HL-60 (cell line): ENCODE measurements around the gene FNIP2.

ENCODE experiments used
- DNase-seq, 2 experiments: peaks; one replicate each; pipeline ENCODE4 v3.0.0-alpha.2; 2010 to 2020; ENCODE audit warnings: low read depth in 1 of 2, low spot score in 1 of 2
- H3K27ac ChIP-seq: fragments of 250-450 bp; sonication (Bioruptor Pico); replicated peaks from 2 replicates; pipeline ENCODE4 v1.5.1; 2020; ENCODE audit warnings: mild to moderate bottlenecking, moderate library complexity
- H3K27me3 ChIP-seq: fragments of 250-450 bp; sonication (Bioruptor Pico); 2 replicates; pipeline ENCODE4 v1.5.1; 2021; ENCODE audit warnings: mild to moderate bottlenecking, moderate library complexity; ENCODE audit not compliant: insufficient read depth, poor library complexity, severe bottlenecking
- H3K4me3 ChIP-seq: replicated peaks from 2 replicates; pipeline ENCODE4 v1.5.1; 2011; ENCODE audit warnings: mild to moderate bottlenecking, control low read depth, low read length; ENCODE audit not compliant: insufficient read depth
- GABPA ChIP-seq: IDR thresholded peaks from 2 replicates; pipeline ENCODE4 v1.6.1; 2012; ENCODE audit warnings: low read depth
- POLR2AphosphoS5 ChIP-seq: IDR thresholded peaks from 2 replicates; pipeline ENCODE4 v1.6.1; 2012; ENCODE audit warnings: low read depth
- REST ChIP-seq: IDR thresholded peaks from 2 replicates; pipeline ENCODE4 v1.6.1; 2012; ENCODE audit warnings: low read depth; ENCODE audit not compliant: insufficient replicate concordance
- SPI1 ChIP-seq: IDR thresholded peaks from 2 replicates; pipeline ENCODE4 v1.6.1; 2012; ENCODE audit warnings: low read depth, mild to moderate bottlenecking, borderline replicate concordance
- TF ChIP-seq, protein P1 (sequence below): IDR thresholded peaks from one replicate; pipeline ENCODE4 v1.5.1; 2011; ENCODE audit warnings: low read length, control low read depth, inconsistent platforms; ENCODE audit not compliant: insufficient read depth

Gene FNIP2

DNA sequence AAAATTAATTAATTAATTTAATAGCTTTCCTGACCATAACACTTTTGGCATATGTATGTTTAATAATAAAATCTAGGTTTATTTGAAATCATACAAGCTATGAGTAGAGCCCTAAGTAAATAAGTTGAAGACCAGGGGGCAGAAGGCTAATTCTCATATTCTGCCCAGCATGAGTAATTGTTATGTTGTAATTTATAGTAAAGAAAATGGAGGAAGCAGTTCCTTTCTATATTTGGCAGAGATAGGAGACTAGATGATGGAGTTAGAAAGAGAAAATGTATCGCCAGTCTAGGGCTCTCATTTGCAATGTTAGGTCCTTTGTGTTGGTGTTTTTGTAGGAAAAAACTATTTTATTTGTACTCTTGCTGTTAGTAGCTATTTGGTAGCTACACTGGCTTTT is 89.1 kb downstream of the FNIP2 start:
- no peak for DNase-seq
- no peak overlapping the region for H3K4me3 ChIP-seq
- no peak overlapping the region for H3K27ac ChIP-seq
- TF ChIP-seq REST (no peak), GABPA (no peak), SPI1 (no peak), POLR2AphosphoS5 (no peak)
- TF ChIP-seq, protein P1, sequence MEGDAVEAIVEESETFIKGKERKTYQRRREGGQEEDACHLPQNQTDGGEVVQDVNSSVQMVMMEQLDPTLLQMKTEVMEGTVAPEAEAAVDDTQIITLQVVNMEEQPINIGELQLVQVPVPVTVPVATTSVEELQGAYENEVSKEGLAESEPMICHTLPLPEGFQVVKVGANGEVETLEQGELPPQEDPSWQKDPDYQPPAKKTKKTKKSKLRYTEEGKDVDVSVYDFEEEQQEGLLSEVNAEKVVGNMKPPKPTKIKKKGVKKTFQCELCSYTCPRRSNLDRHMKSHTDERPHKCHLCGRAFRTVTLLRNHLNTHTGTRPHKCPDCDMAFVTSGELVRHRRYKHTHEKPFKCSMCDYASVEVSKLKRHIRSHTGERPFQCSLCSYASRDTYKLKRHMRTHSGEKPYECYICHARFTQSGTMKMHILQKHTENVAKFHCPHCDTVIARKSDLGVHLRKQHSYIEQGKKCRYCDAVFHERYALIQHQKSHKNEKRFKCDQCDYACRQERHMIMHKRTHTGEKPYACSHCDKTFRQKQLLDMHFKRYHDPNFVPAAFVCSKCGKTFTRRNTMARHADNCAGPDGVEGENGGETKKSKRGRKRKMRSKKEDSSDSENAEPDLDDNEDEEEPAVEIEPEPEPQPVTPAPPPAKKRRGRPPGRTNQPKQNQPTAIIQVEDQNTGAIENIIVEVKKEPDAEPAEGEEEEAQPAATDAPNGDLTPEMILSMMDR, result no peak
- no peaks in the 10 kb centered on the region for H3K27me3 ChIP-seq

- TF ChIP-seq REST, result no peak
- TF ChIP-seq GABPA, result no peak
- TF ChIP-seq POLR2AphosphoS5, result no peak
- TF ChIP-seq, protein P1, result no peak
- no peak for TF ChIP-seq SPI1
- DNase-seq, result no peak
- Histone ChIP-seq H3K27me3 (no peaks in the 10 kb centered on the region), H3K27ac (no peak overlapping the region), H3K4me3 (no peak overlapping the region)
Observed at GRCh38 chr4:158858410-158859199, 89.8 kb downstream of the FNIP2 start.

DNA sequence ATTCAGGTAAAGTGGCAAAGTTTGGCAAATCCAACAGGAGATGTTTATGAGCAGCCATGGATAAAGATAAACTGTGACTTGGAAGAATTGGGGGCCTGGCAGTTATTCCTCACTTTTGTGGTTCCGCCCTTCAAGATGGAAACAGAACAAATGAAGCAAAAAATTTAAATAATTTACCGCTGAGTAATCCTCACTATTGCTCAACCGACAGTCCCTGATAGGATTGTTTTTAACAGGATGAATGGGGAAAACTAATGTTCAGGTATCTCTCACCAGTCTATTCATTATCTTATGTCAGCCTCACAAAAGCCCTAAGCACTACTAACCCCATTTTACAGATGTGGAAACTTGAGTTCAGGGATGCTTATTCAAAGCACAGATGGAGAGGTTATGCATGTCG is 90.8 kb downstream of the FNIP2 start:
- H3K4me3 ChIP-seq, result no peak overlapping the region
- no peak overlapping the region for H3K27ac ChIP-seq
- DNase-seq, result no peak
- TF ChIP-seq POLR2AphosphoS5, result no peak
- TF ChIP-seq GABPA, result no peak
- TF ChIP-seq REST, result no peak
- no peak for TF ChIP-seq SPI1
- TF ChIP-seq, protein P1, result no peak
- H3K27me3 ChIP-seq, result no peaks in the 10 kb centered on the region
